GM18951 (cell line): ENCODE measurements around the gene COL8A1.
"Not testable (repeated sequence)": the region's sequence is repeated elsewhere in the genome, so short reads cannot be mapped to it uniquely, and the experiment has no call there.

Experiments used
- POLR2A ChIP-seq: IDR thresholded peaks from 4 replicates; pipeline ENCODE4 v1.6.1; 2011; ENCODE audit warnings: mild to moderate bottlenecking; ENCODE audit not compliant: insufficient read length, insufficient read depth; ENCODE audit errors: extremely low read depth
- in situ Hi-C: fragments of 300-500 bp; cut with MboI; formaldehyde crosslinking; loops from one replicate; pipeline ENCODE4 v1.12.0; 2022; ENCODE audit warnings: low sequenced_read_pairs, mixed read lengths, inconsistent platforms; ENCODE audit not compliant: unreplicated experiment

COL8A1 gene

GRCh38 chr3:99638167-99638948 lies at the start of gene COL8A1:
Gene COL8A1, plus strand, starts transcription at chr3:99638594. Its CDS starts 152,089 bp downstream, at chr3:99790683.
- in situ Hi-C loops, result no loop called here
- no peak for TF ChIP-seq POLR2A

- in situ Hi-C loops, result not testable (repeated sequence)
These were observed 49.2 kb upstream of the COL8A1 start for GRCh38 chr3:99589168-99589567.

- TF ChIP-seq POLR2A, result no peak
- in situ Hi-C loops, result no loop called here
These were observed 38.5 kb upstream of the COL8A1 start for GRCh38 chr3:99599894-99600293.

GRCh38 chr3:99601515-99601914 lies 36.9 kb upstream of the COL8A1 start:
- in situ Hi-C loops, result no loop called here
- no peak for TF ChIP-seq POLR2A

GRCh38 chr3:99602183-99602582 lies 36.2 kb upstream of the COL8A1 start:
- in situ Hi-C loops, result no loop called here
- no peak for TF ChIP-seq POLR2A

GRCh38 chr3:99607151-99607550 lies 31.2 kb upstream of the COL8A1 start:
- no peak for TF ChIP-seq POLR2A
- in situ Hi-C loops, result no loop called here

- no peak for TF ChIP-seq POLR2A
- in situ Hi-C loops, result no loop called here
These were observed 23.6 kb upstream of the COL8A1 start for GRCh38 chr3:99614768-99615167.

GRCh38 chr3:99620077-99620767 lies 18.2 kb upstream of the COL8A1 start:
- in situ Hi-C loops, result no loop called here
- TF ChIP-seq POLR2A, result no peak

- in situ Hi-C loops, result no loop called here
- TF ChIP-seq POLR2A, result no peak
These were observed 17.4 kb upstream of the COL8A1 start for GRCh38 chr3:99620976-99621375.

- in situ Hi-C loops, result no loop called here
- TF ChIP-seq POLR2A, result no peak
These were observed 13.7 kb upstream of the COL8A1 start for GRCh38 chr3:99624496-99625236.

- in situ Hi-C loops, result no loop called here
These were observed 13.2 kb upstream of the COL8A1 start for GRCh38 chr3:99625237-99625622.

GRCh38 chr3:99625643-99626416 lies 12.6 kb upstream of the COL8A1 start:
- in situ Hi-C loops, result no loop called here

More at GRCh38 chr3:99625237-99625622, 13.2 kb upstream of the COL8A1 start:
- no peak for TF ChIP-seq POLR2A

GRCh38 chr3:99626417-99626788 lies 12.0 kb upstream of the COL8A1 start:
- TF ChIP-seq POLR2A, result no peak
- in situ Hi-C loops, result no loop called here

More at GRCh38 chr3:99625643-99626416, 12.6 kb upstream of the COL8A1 start:
- TF ChIP-seq POLR2A, result no peak
